ENCODE measurements around the gene HSD17B12.

- no peak for TF ChIP-seq CTCF (conservative IDR thresholded peaks at IDR 0.05; ENCODE audit: low read depth, low read length)
- TF ChIP-seq EZH2 (IDR thresholded peaks at IDR 0.05; ENCODE audit: borderline replicate concordance, low read depth, low read length, poor library complexity, severe bottlenecking): no peak
These were observed 5.7 kb downstream of the HSD17B12 start for GRCh38 chr11:43686207-43686606.
